K562 (cell line): ENCODE results near the gene CCSER1. TPM values are rescaled to one million over a fixed set of nuclear protein-coding genes. Genes with fewer than 3 reads are reported as not detected.

Experiments
- ATAC-seq: fragments of 200-7000 bp; cut with Tn5 transposase; 3 replicates; pipeline ENCODE4 v1.9.1; 2020; ENCODE audit warnings: moderate library complexity
- BruUV-seq: library from RNA; stranded (reverse); fragments of 400-500 nt; replicated peaks from 2 replicates; lab custom pipeline; 2021; lab: Mats Ljungman, UMichigan
- CTCF ChIA-PET: fragments of 300-600 bp; formaldehyde crosslinking; extraction: SDS; loops from one replicate; lab custom pipeline; 2021; ENCODE audit warnings: low intra/inter-chr PET ratio; lab: Yijun Ruan, JAX
- POLR2A ChIA-PET: fragments of 300-600, 350-650 bp; sonication (Branson Sonifier 250); formaldehyde crosslinking; extraction: SDS; loops from one replicate; lab custom pipeline; 2021; ENCODE audit warnings: antibody characterized with exemption, inconsistent platforms; lab: Yijun Ruan, JAX
- DNase-seq, 4 experiments: peaks; one replicate each; pipeline versions ENCODE4 v3.0.0 to v3.0.0-alpha.2; 2011 to 2018; ENCODE audit warnings: low spot score in 3 of 4, mixed read lengths in 3 of 4; ENCODE audit errors: extremely low read depth in 1 of 4
- FAIRE-seq: peaks from 2 replicates; lab custom pipeline; 2011; peaks lifted over from hg19 to GRCh38; lab: Jason Lieb, UNC
- H2AFZ ChIP-seq: 2 replicates; pipeline ENCODE4 v1.6.0; 2011; ENCODE audit warnings: low read depth, low read length, control low read depth, inconsistent platforms
- H3K27ac ChIP-seq: fragments of 200-600 bp; 3 replicates; pipeline ENCODE4 v1.8.0; 2011; ENCODE audit warnings: low read depth, mild to moderate bottlenecking, control low read depth, inconsistent platforms, low read length, moderate library complexity, mixed read lengths; ENCODE audit errors: extremely low read depth
- H3K27me3 ChIP-seq, 2 experiments: fragments of 300-600 bp in 1 of 2; 2 replicates in 1 of 2; 3 replicates in 1 of 2; pipeline versions ENCODE4 v1.6.0 to v1.8.0; 2011; ENCODE audit warnings: inconsistent platforms in 2 of 2, low read length in 2 of 2, mild to moderate bottlenecking in 1 of 2, mixed read lengths in 1 of 2, moderate library complexity in 1 of 2; ENCODE audit not compliant: control insufficient read depth in 2 of 2, insufficient read depth in 2 of 2
- H3K36me3 ChIP-seq: fragments of 300-600 bp; 3 replicates; pipeline ENCODE4 v1.8.0; 2011; ENCODE audit warnings: mild to moderate bottlenecking, low read length, inconsistent platforms; ENCODE audit not compliant: control insufficient read depth, insufficient read depth
- H3K4me1 ChIP-seq, 2 experiments: fragments of 200-600 bp in 1 of 2; replicated peaks in 1 of 2; 2 replicates in 1 of 2; 3 replicates in 1 of 2; pipeline versions ENCODE4 v1.5.1 to v1.8.0; 2011; ENCODE audit warnings: inconsistent platforms in 2 of 2, low read length in 2 of 2, mild to moderate bottlenecking in 1 of 2, mixed read lengths in 1 of 2, moderate library complexity in 1 of 2; ENCODE audit not compliant: control insufficient read depth in 2 of 2, insufficient read depth in 2 of 2
- H3K4me2 ChIP-seq: 2 replicates; pipeline ENCODE4 v1.6.1; 2011; ENCODE audit warnings: low read length, control low read depth, inconsistent platforms, mixed read lengths; ENCODE audit not compliant: insufficient read depth
- H3K4me3 ChIP-seq: fragments of 200-600 bp; sonication (generic), shearing (Covaris generic); 2 replicates; pipeline ENCODE4 v1.5.1; 2016; ENCODE audit warnings: control low read depth, inconsistent platforms
- H3K79me2 ChIP-seq: fragments of 200-600 bp; 3 replicates; pipeline ENCODE4 v1.8.0; 2011; ENCODE audit warnings: low read length, inconsistent platforms; ENCODE audit not compliant: control insufficient read depth, insufficient read depth
- H3K9ac ChIP-seq, 2 experiments: 2 replicates each; pipeline versions ENCODE4 v1.6.0 to v1.6.1; 2011; ENCODE audit warnings: low read depth in 2 of 2, low read length in 2 of 2, control low read depth in 1 of 2, inconsistent platforms in 1 of 2, mild to moderate bottlenecking in 1 of 2, mixed read lengths in 1 of 2; ENCODE audit not compliant: insufficient read depth in 1 of 2
- H3K9me1 ChIP-seq: one replicate; pipeline ENCODE4 v1.6.0; 2011; ENCODE audit warnings: inconsistent platforms, mild to moderate bottlenecking, low read length, moderate library complexity; ENCODE audit not compliant: control insufficient read depth, insufficient read depth
- H3K9me3 ChIP-seq: replicated peaks from 2 replicates; pipeline ENCODE4 v1.5.1; 2011; ENCODE audit warnings: low read depth, low read length, inconsistent platforms; ENCODE audit not compliant: control insufficient read depth, insufficient read depth
- H4K20me1 ChIP-seq: replicated peaks from 2 replicates; pipeline ENCODE4 v1.6.1; 2011; ENCODE audit warnings: low read length, inconsistent platforms, mixed read lengths; ENCODE audit not compliant: control insufficient read depth, insufficient read depth
- CXXC5 ChIP-seq: fragments of 250-450 bp; sonication (Bioruptor Pico); IDR thresholded peaks from 2 replicates; pipeline ENCODE4 v1.8.0; 2022; ENCODE audit warnings: inconsistent platforms, mild to moderate bottlenecking, moderate library complexity
- ETV5 ChIP-seq: sonication (generic); formaldehyde crosslinking; IDR thresholded peaks from 2 replicates; pipeline ENCODE4 v1.4.0; 2020; ENCODE audit warnings: low read depth, mild to moderate bottlenecking, missing genetic modification reagents
- GATA2 ChIP-seq: sonication (generic); formaldehyde crosslinking; IDR thresholded peaks from 2 replicates; pipeline ENCODE4 v1.4.0; 2020; ENCODE audit warnings: mild to moderate bottlenecking, missing genetic modification reagents
- HDAC6 ChIP-seq: IDR thresholded peaks from 2 replicates; pipeline ENCODE4 v1.6.1; 2012; ENCODE audit warnings: low read depth, mild to moderate bottlenecking, control low read depth, inconsistent platforms, low read length, moderate library complexity
- MXD1 ChIP-seq: fragments of 250-450 bp; sonication (Bioruptor Pico); IDR thresholded peaks from 2 replicates; pipeline ENCODE4 v1.8.0; 2021; ENCODE audit warnings: borderline replicate concordance, mild to moderate bottlenecking, moderate library complexity; ENCODE audit not compliant: poor library complexity, severe bottlenecking
- NR3C1 ChIP-seq: sonication (generic); formaldehyde crosslinking; IDR thresholded peaks from 2 replicates; pipeline ENCODE4 v1.8.1; 2022; ENCODE audit warnings: missing genetic modification reagents
- SIN3B ChIP-seq: fragments of 450-650 bp; IDR thresholded peaks from 2 replicates; pipeline ENCODE4 v1.6.1; 2017; ENCODE audit warnings: low read depth, mild to moderate bottlenecking, moderate library complexity
- SLC30A9 ChIP-seq: fragments of 250-450 bp; sonication (Bioruptor Pico); IDR thresholded peaks from 2 replicates; pipeline ENCODE4 v1.8.0; 2022; ENCODE audit warnings: mild to moderate bottlenecking, moderate library complexity
- SMAD1 ChIP-seq: fragments of 150-350 bp; IDR thresholded peaks from 2 replicates; pipeline ENCODE4 v1.6.1; 2014; ENCODE audit warnings: low read length, low read depth; ENCODE audit not compliant: partially characterized antibody
- SRSF3 ChIP-seq: fragments of 200-400 bp; formaldehyde crosslinking; IDR thresholded peaks from 2 replicates; pipeline ENCODE4 v1.6.1; 2016; ENCODE audit warnings: mild to moderate bottlenecking, low read length, moderate library complexity; ENCODE audit not compliant: insufficient read depth
- STAT5B ChIP-seq: fragments of 250-450 bp; sonication (Bioruptor Pico); IDR thresholded peaks from 2 replicates; pipeline ENCODE4 v1.8.0; 2021; ENCODE audit warnings: mild to moderate bottlenecking, inconsistent platforms
- ZBED1 ChIP-seq: IDR thresholded peaks from 2 replicates; pipeline ENCODE4 v1.6.1; 2014
- ZBTB43 ChIP-seq: sonication (generic); formaldehyde crosslinking; IDR thresholded peaks from 2 replicates; pipeline ENCODE4 v1.8.0; 2023; ENCODE audit warnings: mild to moderate bottlenecking, missing genetic modification reagents
- ZBTB8A ChIP-seq: fragments of 450-650 bp; IDR thresholded peaks from 2 replicates; pipeline ENCODE4 v1.6.1; 2018; ENCODE audit warnings: mild to moderate bottlenecking, moderate library complexity; ENCODE audit not compliant: partially characterized antibody
- ZNF121 ChIP-seq: sonication (generic); formaldehyde crosslinking; conservative IDR thresholded peaks from 2 replicates; pipeline ENCODE4 v1.8.0; 2022; ENCODE audit warnings: missing genetic modification reagents
- ZNF146 ChIP-seq: IDR thresholded peaks from one replicate; pipeline ENCODE4 v1.6.1; 2018; ENCODE audit warnings: missing compliant biosample characterization; ENCODE audit not compliant: unreplicated experiment
- ZNF316 ChIP-seq: fragments of 450-650 bp; IDR thresholded peaks from 2 replicates; pipeline ENCODE4 v1.6.1; 2016
- ZNF717 ChIP-seq: fragments of 250-450 bp; sonication (Bioruptor Pico); IDR thresholded peaks from 2 replicates; pipeline ENCODE4 v1.5.0; 2021
- WGBS: fragments of 100-300 bp; shearing (Covaris generic); methylation state at CpG from one replicate; pipeline ENCODE4 v1.1.6; 2016; ENCODE audit warnings: low coverage, mixed read lengths; ENCODE audit not compliant: insufficient coverage; ENCODE audit errors: missing lambda C conversion rate; 5-methylcytosine and 5-hydroxymethylcytosine counted together
- in situ Hi-C: fragments of 300-500 bp; cut with MboI; formaldehyde crosslinking; loops from 4 replicates; pipeline ENCODE4 v1.15.0; 2018; ENCODE audit warnings: inconsistent platforms, mixed read lengths
- intact Hi-C: fragments of 100-400 bp; cut with micrococcal nuclease; formaldehyde crosslinking; loops from 2 replicates; pipeline ENCODE4 v1.14.2; 2022
- polyA plus RNA-seq, 8 experiments: library from polyadenylated mRNA; depleted of rRNA in 4 of 8; stranded (reverse) in 5 of 8; unstranded in 3 of 8; fragments of >200 nt; fragmentation: Nextera tagmentation in 2 of 8; fragmentation: Illumina TruSeq in 1 of 8; extraction: Ambion mirVana in 2 of 8; extraction: Trizol in 1 of 8; gene quantifications; 2 replicates each; pipeline versions ENCODE4 v1.2.1 to v1.2.3, GENCODE V29; 2011 to 2014; ENCODE audit warnings: inconsistent platforms in 1 of 8, missing spikeins in 1 of 8
- total RNA-seq, 7 experiments: library from RNA; depleted of rRNA in 6 of 7; stranded (reverse); fragments of >200 nt in 6 of 7; fragmentation: Illumina TruSeq in 2 of 7; extraction: Trizol in 2 of 7; gene quantifications; 2 replicates each; pipeline versions ENCODE4 v1.2.1 to v1.2.3, GENCODE V29; 2011 to 2021; ENCODE audit warnings: low replicate concordance in 1 of 7

Gene CCSER1
- total and polyA plus RNA-seq, 9 of the 15 experiments (the other 6 are each of a cell fraction or from before 2014, with no cell fraction given) = not detected

GRCh38 chr4:90280954-90281353 lies 153.8 kb downstream of the CCSER1 start:
- DNase-seq = no peak
- H3K4me2 ChIP-seq = no peak overlapping the region
- ATAC-seq = no peak
- no peaks in the 10 kb centered on the region for H3K79me2 ChIP-seq
- no peaks in the 10 kb centered on the region for H4K20me1 ChIP-seq
- WGBS = 0% methylated on average over 3 of the region's 3 CpGs
- H3K9ac ChIP-seq = no peak overlapping the region
- in situ Hi-C loops (no loop called here), intact Hi-C loops (no loop called here)
- BruUV-seq = no TSS peak
- H3K9me3 ChIP-seq = no peaks in the 10 kb centered on the region
- no peak overlapping the region for H3K4me3 ChIP-seq
- H3K27ac ChIP-seq = no peak overlapping the region
- ChIA-PET CTCF (no interaction called here), POLR2A (no interaction called here)
- H3K36me3 ChIP-seq = no peaks in the 10 kb centered on the region
- H3K27me3 ChIP-seq = no peaks in the 10 kb centered on the region
- no peaks in the 10 kb centered on the region for H3K4me1 ChIP-seq
- no peak for FAIRE-seq
- H2AFZ ChIP-seq = no peak overlapping the region
- H3K9me1 ChIP-seq = no peaks in the 10 kb centered on the region
- TF ChIP-seq ZNF146 (CRISPR knock-in tag) = no peak
- no peak for TF ChIP-seq HDAC6
- TF ChIP-seq SLC30A9 = no peak
- no peak for TF ChIP-seq ETV5 (CRISPR knock-in tag)
- no peak for TF ChIP-seq ZBTB8A
- TF ChIP-seq NR3C1 = no peak
- TF ChIP-seq ZBTB43 = no peak
- TF ChIP-seq ZNF717 = no peak
- TF ChIP-seq GATA2 (CRISPR knock-in tag) = no peak
- no peak for TF ChIP-seq SMAD1
- no peak for TF ChIP-seq SIN3B
- TF ChIP-seq ZNF316 = no peak
- no peak for TF ChIP-seq SRSF3
- TF ChIP-seq ZNF121 (CRISPR knock-in tag) = no peak
- TF ChIP-seq CXXC5 = no peak
- TF ChIP-seq ZBED1 = no peak
- no peak for TF ChIP-seq MXD1 (CRISPR knock-in tag)
- TF ChIP-seq STAT5B (CRISPR knock-in tag) = no peak
